Keratinocyte (primary cell): ENCODE results near the gene ACTN1.

Experiments used
- EZH2 ChIP-seq: IDR thresholded peaks from one replicate; pipeline ENCODE4 v1.6.1; 2012; ENCODE audit warnings: inconsistent platforms, mild to moderate bottlenecking, low read length, moderate library complexity
- TF ChIP-seq, protein P1 (sequence below), 3 experiments: IDR thresholded peaks in 1 of 3; conservative IDR thresholded peaks in 1 of 3; optimal IDR thresholded peaks in 1 of 3; 2 replicates in 2 of 3; 3 replicates in 1 of 3; pipeline versions ENCODE3 to v1.5.1; 2011; ENCODE audit warnings: low read length in 3 of 3, mild to moderate bottlenecking in 3 of 3, moderate library complexity in 2 of 3, control low read depth in 1 of 3, inconsistent platforms in 1 of 3; ENCODE audit not compliant: insufficient read depth in 2 of 3; ENCODE audit errors: extremely low read depth in 1 of 3

DNA sequence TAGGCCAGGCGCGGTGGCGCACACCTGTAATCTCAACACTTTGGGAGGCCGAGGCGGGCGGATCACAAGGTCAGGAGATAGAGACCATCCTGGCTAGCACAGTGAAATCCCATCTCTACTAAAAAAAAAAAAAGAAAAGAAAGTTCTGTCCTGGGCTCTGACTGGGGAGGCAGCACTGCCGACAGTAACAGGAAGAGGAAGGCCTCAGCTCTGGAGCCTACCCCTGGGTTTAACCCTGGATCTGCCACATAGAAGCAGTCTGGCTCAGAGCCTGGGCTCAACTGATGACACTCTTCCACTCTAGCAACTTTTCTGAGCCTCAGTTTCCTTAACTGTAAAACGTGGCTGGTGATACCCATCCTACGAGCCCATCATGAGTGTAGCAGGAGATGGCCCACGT lies 60.5 kb downstream of the ACTN1 start:
- no peak for TF ChIP-seq EZH2
- TF ChIP-seq, protein P1, sequence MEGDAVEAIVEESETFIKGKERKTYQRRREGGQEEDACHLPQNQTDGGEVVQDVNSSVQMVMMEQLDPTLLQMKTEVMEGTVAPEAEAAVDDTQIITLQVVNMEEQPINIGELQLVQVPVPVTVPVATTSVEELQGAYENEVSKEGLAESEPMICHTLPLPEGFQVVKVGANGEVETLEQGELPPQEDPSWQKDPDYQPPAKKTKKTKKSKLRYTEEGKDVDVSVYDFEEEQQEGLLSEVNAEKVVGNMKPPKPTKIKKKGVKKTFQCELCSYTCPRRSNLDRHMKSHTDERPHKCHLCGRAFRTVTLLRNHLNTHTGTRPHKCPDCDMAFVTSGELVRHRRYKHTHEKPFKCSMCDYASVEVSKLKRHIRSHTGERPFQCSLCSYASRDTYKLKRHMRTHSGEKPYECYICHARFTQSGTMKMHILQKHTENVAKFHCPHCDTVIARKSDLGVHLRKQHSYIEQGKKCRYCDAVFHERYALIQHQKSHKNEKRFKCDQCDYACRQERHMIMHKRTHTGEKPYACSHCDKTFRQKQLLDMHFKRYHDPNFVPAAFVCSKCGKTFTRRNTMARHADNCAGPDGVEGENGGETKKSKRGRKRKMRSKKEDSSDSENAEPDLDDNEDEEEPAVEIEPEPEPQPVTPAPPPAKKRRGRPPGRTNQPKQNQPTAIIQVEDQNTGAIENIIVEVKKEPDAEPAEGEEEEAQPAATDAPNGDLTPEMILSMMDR (optimal IDR thresholded peaks at IDR 0.05 in 1 of 3, IDR thresholded peaks at IDR 0.05 in 1 of 3, conservative IDR thresholded peaks at IDR 0.05 in 1 of 3; ENCODE audit: extremely low read depth in 1 of 3, insufficient read depth in 2 of 3, low read length in 3 of 3), result no peak
